Subcutaneous adipose tissue (tissue), 4 donors: Measurements from ENCODE around the gene TMEM273. TPM values are rescaled to one million over a fixed set of nuclear protein-coding genes. Genes with fewer than 3 reads are reported as not detected.

Experiments
- total RNA-seq, 4 donors: library from RNA; depleted of rRNA; stranded (reverse); fragments of >200 nt; gene quantifications; one replicate each; pipeline ENCODE4 v1.1.0, GENCODE V29; 2016
- TF ChIP-seq, protein P1 (sequence below): fragments of 450-650 bp; IDR thresholded peaks from one replicate; pipeline ENCODE4 v1.5.1; 2016; ENCODE audit warnings: low read depth, mild to moderate bottlenecking, control low read depth, antibody characterized with exemption, moderate library complexity

Gene TMEM273
- total RNA-seq, 4 donors from 2014 or later, result 16.1 to 48.0 (median 28.3) TPM

DNA sequence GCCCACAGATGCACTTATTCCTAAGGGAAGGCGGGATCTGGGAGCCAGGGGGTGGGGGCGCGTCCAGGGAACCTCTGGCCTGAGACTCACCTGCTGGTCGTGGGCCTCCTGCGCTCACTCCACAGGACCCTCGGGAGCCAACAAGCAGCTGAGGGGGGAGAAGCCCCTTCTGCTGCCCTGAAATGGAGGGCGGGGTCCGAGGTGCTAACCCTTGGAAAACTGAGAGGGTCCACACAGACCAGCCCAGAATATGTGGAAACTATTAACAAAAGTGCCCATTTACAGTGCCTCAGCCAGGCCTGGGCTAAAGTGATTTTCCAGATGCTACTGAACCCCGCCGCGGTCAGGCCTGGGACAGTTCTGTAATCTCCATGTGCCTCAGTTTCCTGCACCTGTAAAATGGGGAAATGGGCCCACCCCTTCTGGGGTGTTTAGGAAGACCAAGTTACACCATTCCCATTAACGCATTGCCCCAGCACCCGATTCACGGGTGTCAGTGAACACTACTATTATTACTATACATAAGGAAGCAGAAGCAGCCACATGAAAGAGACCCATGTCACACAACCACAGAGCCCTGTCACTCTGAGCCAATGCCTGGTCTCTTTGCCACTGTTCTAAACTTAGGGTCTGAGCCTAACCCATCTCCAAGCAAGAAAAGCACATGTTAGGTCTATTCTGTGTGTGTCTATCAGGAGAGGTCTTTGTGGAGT, 72.2 kb downstream of the TMEM273 start:
- TF ChIP-seq, protein P1, sequence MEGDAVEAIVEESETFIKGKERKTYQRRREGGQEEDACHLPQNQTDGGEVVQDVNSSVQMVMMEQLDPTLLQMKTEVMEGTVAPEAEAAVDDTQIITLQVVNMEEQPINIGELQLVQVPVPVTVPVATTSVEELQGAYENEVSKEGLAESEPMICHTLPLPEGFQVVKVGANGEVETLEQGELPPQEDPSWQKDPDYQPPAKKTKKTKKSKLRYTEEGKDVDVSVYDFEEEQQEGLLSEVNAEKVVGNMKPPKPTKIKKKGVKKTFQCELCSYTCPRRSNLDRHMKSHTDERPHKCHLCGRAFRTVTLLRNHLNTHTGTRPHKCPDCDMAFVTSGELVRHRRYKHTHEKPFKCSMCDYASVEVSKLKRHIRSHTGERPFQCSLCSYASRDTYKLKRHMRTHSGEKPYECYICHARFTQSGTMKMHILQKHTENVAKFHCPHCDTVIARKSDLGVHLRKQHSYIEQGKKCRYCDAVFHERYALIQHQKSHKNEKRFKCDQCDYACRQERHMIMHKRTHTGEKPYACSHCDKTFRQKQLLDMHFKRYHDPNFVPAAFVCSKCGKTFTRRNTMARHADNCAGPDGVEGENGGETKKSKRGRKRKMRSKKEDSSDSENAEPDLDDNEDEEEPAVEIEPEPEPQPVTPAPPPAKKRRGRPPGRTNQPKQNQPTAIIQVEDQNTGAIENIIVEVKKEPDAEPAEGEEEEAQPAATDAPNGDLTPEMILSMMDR, result no peak

DNA sequence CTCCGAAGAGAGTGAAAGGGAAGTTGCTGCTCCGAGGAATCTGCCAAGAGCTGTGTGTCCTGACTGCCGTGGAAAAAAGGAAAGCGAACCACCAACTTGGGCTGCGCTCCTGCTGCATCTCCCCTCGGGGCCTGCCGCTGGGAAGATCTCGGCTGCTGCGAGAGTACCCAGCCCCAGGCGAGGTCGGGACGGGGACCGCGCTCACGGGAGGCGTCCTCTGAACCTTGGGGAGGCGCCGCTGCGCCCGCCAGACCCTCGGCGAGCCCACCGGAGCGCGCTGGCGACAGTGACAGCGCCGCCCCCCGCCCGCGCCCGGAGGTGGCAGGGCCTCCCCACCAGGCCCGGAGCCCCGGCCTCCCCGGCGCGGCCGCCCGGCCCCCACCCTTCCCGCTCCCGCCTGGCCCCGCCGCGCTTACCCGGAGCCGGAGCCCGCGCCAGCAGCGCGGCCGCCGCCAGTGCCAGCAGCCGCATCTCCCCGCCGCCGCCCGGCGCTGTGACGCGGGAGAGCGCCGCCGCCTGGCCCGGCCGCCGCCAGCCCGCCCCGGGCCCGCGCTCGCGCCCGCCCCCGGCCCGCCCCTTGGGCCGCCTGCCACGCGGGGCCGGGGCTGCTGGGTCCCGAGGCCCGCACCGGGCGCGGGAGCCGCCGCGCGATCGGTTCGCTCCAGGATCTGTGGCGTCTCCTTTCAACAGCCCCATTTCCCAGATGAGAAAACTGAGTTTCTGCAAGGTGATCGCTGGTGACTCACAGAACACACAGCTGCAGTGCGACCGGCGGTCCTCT, 73.0 kb downstream of the TMEM273 start, which contains the start of gene VSTM4:
VSTM4 (minus strand) TSS at position 508 of the 781 bp plus-strand sequence; CDS start at position 471, 37 bp downstream.
- TF ChIP-seq, protein P1, result no peak

DNA sequence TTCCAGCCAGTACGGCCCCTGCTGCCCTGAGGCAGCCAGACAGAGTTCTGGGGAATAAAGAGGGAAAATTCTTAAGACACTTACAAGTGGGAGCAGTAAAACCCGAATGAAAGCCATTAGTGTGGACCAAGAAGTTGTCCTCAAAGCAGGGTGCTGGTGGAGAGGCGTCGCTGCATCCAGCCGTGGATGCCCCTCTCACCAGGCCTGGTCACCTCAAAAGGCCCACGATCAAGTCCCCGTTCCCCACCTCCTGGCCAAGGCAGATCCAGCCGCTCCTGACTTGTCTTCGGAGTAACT, 73.5 kb downstream of the TMEM273 start:
- TF ChIP-seq, protein P1, result no peak

DNA sequence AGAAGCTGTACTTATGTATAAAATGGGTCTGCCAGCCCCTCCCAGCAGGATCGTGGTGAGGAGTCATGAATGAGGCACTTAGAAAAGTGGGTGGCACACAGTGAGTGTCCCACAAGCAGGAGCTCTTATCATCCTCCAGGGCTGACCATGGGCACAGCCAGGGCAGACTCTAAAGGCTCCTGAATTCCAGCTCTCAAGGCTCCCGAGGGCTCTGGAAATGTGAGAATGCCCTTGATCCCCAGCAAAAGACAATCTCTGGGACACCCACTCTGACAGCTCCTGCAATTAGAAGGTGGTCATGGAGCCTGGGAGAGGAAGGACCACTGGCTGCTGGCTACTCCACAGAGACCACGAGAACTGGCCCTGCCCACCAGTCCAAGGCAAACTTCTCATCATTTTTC, 74.5 kb downstream of the TMEM273 start:
- TF ChIP-seq, protein P1, result no peak

DNA sequence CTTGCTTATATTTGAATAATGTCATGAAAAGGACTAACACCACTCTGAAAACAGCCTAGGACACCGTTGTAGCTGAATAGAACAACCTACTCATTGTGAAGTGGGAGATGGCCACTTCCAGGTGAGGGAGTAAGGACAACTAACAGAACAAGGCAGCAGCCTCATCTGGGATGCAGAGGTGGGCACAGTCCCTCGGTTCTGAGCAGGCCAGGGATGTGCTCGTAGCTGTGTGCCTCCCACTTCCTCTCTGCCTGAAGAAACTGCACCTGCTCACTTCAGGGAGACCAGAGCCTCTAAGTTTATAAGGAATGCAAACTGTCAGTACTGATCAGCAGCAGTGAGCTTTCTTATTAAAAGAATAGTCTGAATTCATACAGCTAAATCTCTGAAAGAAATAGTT, 75.3 kb downstream of the TMEM273 start:
- TF ChIP-seq, protein P1, result no peak

DNA sequence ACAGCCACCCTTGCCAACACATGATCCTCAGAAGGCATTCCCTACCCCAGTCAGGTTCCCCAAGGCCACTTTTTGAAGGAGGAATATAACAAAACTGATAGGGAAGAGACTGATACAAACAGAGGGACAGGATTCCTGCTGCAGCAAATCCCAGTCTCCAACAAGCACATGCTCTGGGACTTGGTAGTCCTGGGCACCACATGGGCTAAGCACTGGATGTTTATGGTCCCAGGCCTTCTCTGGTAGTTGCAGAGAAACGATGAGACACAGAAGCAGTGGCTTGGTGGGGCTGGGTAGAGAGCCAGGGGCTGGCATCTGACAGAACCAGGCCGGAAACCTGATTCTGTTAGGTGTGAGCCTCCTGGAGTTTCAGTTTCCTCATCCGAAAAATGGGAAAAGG, 76.1 kb downstream of the TMEM273 start:
- TF ChIP-seq, protein P1, result no peak

DNA sequence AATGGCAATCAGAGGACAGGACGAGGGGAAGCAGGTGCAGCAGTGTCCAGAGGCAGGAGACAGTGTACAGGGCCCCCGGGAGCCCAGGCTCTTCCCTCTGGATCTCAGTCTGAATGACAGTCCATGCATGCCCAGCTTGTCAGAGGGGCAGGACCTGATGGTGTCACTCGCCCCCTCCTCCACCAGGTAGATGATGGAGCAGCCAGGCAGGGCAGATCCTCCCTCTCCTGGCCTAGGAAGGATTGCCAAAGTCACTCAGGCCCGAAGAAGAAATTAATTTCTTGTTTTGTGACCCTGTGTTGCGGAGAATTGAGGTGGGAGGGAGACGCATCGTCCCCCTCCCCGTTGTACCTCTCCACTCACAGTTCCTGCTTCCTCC, 76.9 kb downstream of the TMEM273 start:
- TF ChIP-seq, protein P1, result no peak
